ENCODE data around the gene SAMD14.

SAMD14 gene

DNA sequence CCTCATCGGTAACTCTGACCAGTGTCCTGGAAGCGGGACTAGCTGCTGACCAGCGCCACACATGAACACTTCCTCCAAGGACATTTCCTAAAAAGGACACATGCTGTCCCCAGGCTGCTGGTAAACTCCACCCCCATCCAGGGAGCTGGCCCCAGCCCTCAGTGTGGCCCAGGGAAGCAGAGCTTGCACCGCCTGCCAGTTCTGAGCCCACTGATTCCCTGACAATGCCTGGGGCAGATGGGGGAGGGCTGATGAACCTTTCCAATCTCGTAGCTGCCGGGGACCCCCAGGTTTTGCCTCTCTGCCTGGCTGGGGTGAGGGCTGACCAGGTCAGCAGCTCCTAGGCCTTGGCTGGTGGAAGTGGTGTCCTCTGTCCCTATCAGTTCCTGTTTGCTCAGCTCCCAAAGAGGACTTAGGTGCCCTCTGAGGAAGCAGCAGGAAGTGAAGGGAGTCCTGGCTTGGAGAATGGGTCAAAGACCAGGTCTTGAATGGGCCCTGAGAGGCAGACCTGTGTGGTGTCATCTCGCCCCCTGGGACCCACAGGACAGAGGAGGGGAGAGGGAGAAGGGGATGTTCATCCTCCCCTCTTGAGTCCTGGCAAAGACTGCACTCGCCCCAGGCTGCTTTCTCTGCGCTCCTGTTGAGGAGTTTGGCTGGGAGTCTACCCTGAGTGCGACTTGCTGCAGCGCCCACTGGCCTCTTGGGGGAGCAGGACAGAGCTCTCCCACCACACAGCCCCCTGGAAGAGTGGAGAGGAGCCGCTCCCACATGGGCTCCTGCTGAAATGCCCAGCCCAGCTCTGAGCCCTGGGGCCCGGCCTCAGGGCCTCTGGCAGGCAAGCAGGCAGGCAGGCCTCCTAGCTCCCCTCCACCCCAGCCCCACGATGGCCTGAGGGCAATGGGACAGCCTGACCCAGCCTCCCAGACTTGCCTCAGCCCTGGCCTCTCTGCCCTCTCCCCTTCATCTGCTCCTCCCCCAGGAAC lies 18.0 kb downstream of the SAMD14 start:
- DNase-seq = no peak

GRCh38 chr17:50110591-50111349 lies 19.2 kb downstream of the SAMD14 start:
- DNase-seq = no peak

DNA sequence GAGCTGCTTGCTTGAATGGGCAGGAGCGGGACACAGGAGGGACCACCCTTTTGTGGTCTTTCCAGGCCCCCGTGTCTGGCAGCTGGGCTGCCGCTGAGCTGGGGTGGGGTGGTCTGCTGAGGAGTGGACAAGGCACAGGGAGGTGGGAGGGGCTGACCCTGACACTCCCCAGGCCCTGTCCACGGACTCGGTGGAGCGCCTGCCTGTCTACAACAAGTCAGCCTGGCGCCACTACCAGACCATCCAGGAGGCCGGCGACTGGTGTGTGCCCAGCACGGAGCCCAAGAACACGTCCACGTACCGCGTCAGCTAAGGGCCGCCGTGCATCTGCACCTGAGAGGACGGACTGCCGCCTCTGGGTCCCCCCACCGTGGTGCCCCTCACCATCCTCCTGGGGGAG lies 20.2 kb downstream of the SAMD14 start:
- DNase-seq = no peak

GRCh38 chr17:50109207-50109606 lies 20.8 kb downstream of the SAMD14 start:
- DNase-seq = no peak

DNA sequence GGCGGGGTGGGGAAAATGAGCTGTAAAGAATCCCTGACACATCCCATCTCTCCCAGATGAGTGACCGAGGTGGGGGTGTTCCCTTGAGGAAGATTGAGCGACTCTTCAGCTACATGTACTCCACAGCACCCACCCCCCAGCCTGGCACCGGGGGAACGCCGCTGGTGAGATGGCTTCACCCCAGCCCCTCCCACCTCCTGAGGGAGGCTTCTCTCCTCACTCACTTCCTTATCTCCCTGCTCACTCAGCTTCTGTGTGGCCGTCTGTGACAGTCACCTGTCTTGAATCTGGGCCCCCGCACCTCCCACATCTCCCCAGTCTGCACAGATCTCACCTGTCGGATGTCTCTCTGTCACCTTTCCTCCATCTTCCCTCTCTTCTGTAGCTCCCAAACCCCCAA lies 21.4 kb downstream of the SAMD14 start:
- no peak for DNase-seq

DNA sequence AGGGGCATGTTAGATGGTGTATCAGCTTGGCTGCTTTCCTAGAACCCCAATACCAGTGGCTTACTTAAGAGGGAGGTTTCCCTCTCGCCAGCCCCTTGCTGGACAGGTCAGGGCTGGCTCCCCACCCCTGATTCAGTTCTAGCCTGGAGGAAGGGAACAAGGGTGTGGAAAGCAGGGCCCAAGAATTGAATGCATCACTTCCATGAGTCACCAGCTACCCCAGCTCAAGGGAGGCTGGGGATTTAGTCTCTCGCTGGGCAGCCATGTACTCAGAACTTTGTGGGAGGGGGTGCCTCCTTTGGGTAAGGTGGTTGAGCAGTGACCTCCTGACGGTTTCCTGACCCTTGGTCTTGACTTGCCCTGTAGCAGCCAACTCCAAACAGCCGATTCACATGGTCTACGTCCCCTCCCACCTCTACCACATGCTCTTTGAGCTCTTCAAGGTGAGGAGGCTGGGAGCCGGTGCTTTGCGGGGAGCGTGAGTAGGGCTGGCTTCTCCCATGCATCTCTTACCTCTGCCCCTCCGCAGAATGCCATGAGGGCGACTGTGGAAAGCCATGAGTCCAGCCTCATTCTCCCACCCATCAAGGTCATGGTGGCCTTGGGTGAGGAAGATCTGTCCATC lies 22.1 kb downstream of the SAMD14 start:
- no peak for DNase-seq

DNA sequence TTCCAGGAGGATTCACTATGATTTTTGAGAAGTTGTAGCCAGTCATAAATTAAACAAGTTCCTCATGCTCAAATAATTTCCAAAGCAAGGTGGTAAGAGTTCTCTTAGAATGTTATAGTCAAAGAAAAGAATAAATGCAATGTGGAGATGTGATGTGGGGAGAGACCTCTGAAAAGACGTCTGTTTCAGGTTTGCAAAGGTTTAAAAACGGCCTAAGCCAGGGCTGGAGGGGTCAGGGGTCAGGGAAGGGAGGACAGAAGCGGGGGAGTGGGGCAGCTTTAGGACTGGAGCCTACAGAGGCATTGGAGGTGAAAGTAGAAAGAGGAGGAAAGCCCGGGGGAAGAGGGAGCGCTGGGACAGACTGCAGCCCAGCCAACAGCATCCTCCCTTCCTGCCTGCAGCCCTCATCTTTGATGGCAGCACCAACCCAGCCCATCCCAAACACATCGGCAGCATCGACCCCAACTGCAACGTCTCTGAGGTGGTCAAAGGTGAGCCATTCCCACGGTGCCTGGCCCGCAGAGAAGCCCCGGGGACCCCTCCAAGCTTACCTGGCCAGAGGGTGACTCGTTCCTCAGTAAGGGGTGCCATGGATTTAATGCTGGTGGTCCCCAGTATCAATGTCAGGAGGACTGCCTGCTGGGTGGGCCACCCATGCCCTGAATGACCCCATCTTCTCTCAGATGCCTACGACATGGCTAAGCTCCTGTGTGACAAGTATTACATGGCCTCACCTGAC lies 23.4 kb downstream of the SAMD14 start:
- DNase-seq = no peak

GRCh38 chr17:50105811-50106210 lies 24.1 kb downstream of the SAMD14 start:
- DNase-seq = no peak

DNA sequence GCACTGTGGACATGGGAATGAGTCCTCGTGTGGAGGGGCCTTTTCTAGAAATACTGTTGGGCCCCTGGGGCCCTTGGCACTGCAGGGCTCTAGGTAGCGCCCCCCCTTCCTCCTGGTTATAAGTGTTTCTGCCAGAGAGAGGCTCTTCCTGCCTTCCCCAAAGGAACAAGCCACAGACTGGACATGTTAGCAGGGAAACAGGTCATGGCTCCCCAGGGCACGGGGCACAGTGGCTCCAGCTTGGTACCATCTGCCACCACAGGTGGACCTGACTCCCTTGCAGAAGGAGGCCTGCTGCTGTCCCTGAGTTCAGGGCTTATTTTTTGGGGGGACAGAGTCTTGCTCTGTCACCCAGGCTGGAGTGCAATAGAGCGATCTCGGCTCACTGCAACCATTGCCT lies 26.0 kb downstream of the SAMD14 start:
- no peak for DNase-seq

DNA sequence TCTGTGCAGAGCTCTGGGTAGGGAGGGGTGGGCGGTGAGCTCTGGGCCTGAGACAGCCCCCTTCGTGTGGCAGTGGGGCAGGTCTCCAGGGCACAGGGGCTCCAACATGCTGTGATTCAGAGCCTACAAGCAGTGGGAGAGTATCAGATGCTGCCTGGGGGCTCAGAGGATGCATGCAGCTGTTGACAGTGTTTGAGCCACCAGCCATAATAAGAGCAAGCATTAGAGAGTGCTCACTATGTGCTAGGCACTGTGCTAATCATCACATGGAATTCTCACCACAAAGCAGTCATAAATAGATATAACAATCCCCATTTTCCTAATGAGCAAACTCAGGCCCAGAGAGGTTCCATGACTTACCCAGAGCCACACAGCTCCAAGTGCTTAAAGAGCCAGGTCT lies 26.7 kb downstream of the SAMD14 start:
- DNase-seq = no peak

GRCh38 chr17:50102164-50102991 lies 27.6 kb downstream of the SAMD14 start:
- DNase-seq = no peak

DNA sequence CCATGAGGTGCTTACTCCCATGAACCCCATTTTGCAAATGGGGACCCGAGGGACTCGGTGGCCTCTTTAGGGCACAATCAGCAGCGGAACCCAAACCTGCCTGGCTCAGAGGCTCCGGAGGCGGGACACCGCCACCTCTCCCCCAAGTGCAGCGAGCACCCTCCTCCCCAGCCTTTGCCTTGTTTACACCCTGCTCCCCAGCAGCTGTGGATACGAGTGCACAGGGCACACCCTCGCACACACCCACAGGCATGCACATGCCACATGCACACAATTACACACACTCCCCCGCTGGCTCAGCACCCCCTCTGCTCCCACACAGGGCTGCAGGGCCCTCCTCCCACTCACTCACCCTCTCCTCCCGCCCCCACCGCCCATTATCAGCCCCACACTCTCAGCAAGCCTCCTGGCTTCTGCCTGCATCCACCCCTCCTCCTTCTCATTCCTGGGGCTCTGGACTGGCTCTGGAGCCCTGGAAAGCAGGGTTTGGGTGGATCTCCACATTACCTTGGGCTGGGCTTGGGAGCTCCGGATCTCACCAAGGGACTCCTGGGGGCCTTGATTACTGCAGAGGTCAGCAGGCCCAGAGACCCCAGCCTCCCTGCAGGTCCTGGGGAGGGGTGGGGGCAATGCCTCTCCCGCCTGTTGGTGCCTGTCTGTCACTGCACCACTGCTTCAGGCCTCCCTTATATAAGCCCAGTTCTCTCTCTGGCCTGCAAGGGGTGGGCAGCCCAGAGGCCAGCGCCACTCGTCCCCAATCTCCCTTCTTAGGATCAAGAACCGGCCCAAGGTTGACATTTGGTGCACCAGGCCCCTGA lies 28.4 kb downstream of the SAMD14 start:
- DNase-seq = no peak

DNA sequence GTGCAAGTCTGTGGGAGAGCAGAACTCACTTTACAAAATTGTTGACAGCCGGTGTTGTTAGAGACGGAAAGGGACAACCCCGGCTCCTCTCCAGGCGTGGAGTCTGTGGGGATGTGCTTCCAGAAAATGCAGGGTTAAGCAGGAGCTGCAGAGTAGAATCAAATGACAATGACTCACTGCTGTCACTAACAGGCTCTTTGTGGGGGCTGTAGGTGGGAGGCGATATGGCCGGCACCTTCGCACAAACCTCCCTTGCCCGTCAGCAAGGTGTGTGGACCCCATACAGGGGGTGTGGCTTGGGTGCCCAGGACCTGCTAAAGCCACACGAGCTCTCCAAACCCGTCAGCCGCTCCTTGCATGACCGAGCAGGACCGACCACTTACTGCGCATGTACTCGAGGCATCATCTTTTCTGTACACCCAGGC lies 29.0 kb downstream of the SAMD14 start:
- no peak for DNase-seq

DNA sequence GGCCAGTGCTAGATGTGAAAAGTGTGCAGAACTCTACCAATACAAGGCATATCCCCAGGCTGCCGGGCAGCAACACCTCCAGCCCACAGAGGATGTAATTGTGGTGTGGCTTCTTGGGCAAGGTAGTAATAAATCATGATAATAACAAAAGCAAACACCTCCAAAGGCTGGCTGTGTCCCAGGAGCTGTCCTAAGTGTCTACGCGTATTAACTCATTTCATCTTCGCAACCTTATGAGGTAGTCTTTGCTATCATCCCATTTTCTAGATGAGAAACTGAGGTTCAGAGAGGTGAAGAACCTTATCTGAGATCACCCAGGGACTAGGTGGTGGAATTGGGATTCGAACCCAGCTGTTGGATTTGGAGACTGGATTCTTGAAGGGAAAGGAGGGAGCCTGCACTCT lies 29.5 kb downstream of the SAMD14 start:
- DNase-seq = no peak

GRCh38 chr17:50099003-50099402 lies 31.0 kb downstream of the SAMD14 start:
- DNase-seq = no peak

GRCh38 chr17:50098583-50098982 lies 31.4 kb downstream of the SAMD14 start:
- DNase-seq = no peak

- no peak for DNase-seq
These were observed 32.0 kb downstream of the SAMD14 start for GRCh38 chr17:50097926-50098325.

DNA sequence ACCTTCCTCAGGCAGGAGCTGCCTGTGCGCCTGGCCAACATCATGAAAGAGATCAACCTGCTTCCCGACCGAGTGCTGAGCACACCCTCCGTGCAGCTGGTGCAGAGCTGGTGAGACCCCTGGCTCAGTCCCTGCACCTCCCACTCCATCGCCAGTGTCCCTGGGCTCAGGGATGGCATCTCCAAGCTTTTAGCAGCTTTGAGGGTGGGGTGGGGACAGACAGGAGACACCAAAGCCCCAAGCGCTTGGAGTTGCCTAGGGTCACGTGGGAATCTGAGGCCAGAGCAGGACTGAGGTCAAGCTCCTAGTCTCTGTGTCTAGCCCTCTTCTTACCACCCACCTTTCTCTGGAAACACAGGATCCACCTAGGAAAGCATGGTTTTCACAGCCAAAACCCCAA lies 32.5 kb downstream of the SAMD14 start:
- no peak for DNase-seq

GRCh38 chr17:50096758-50097157 lies 33.2 kb downstream of the SAMD14 start:
- no peak for DNase-seq

DNA sequence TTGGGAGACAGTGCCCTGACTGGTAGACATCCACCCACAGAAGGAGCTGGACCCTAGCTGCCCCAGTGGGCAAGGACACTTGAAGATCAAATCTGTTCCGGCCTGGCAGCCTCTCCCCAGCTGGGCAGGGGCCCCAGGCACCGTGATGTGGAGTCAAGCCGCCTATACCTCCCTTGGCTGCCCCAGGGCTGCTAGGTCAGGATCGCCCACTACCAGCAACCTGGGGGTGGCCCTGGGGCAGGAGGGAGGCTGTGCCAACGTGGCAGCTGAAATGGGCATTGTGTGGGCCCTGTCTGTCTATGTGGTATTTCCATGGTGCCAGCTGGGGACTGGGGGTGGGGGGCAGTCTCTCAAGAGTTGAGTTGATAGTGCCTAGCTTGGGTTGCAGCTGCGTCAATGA lies 33.9 kb downstream of the SAMD14 start:
- DNase-seq = no peak

- DNase-seq = no peak
These were observed 34.3 kb downstream of the SAMD14 start for GRCh38 chr17:50095626-50096037.
